ENCODE results near the gene TGFB3.

DNA sequence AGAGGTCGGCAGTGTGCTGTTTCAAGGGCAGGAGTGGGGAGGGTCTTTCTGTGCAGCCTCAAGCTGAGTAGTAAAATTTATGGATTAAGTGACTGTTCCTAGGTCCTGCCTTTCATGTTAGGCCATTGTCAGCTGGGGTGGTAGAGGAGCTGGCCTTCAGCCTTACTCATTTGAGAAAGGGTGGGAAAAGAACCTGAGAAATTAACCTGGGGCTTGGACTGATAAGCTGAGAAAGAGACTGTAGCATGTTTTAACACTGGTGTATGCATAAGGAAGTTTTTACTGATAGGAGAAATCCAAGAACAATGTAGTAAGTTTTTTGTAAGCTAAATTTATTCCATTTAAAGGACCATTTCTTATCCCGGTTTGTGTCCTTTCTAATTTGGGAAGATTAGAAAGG lies 24.5 kb upstream of the TGFB3 start:
- TF ChIP-seq, protein P1, sequence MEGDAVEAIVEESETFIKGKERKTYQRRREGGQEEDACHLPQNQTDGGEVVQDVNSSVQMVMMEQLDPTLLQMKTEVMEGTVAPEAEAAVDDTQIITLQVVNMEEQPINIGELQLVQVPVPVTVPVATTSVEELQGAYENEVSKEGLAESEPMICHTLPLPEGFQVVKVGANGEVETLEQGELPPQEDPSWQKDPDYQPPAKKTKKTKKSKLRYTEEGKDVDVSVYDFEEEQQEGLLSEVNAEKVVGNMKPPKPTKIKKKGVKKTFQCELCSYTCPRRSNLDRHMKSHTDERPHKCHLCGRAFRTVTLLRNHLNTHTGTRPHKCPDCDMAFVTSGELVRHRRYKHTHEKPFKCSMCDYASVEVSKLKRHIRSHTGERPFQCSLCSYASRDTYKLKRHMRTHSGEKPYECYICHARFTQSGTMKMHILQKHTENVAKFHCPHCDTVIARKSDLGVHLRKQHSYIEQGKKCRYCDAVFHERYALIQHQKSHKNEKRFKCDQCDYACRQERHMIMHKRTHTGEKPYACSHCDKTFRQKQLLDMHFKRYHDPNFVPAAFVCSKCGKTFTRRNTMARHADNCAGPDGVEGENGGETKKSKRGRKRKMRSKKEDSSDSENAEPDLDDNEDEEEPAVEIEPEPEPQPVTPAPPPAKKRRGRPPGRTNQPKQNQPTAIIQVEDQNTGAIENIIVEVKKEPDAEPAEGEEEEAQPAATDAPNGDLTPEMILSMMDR (IDR thresholded peaks at IDR 0.05), result no peak
- TF ChIP-seq EZH2 (IDR thresholded peaks at IDR 0.05), result no peak

Data from neural progenitor cell (in vitro differentiated cells).